Fibroblast of lung (primary cell): ENCODE data around the gene SMAD4.

Experiments used
- EZH2 ChIP-seq: IDR thresholded peaks from 2 replicates; pipeline ENCODE4 v1.5.1; 2012; ENCODE audit warnings: low read length, control low read depth, mild to moderate bottlenecking; ENCODE audit errors: missing control alignments
- TF ChIP-seq, protein P1 (sequence below), 2 donors: IDR thresholded peaks in 1 of 2; conservative IDR thresholded peaks in 1 of 2; 1 replicate in 1 of 2; 2 replicates in 1 of 2; pipeline ENCODE4 v1.5.1; 2011 to 2012; ENCODE audit warnings: low read length in 2 of 2, control low read depth in 1 of 2, inconsistent platforms in 1 of 2, low read depth in 1 of 2, mild to moderate bottlenecking in 1 of 2

- TF ChIP-seq, protein P1, sequence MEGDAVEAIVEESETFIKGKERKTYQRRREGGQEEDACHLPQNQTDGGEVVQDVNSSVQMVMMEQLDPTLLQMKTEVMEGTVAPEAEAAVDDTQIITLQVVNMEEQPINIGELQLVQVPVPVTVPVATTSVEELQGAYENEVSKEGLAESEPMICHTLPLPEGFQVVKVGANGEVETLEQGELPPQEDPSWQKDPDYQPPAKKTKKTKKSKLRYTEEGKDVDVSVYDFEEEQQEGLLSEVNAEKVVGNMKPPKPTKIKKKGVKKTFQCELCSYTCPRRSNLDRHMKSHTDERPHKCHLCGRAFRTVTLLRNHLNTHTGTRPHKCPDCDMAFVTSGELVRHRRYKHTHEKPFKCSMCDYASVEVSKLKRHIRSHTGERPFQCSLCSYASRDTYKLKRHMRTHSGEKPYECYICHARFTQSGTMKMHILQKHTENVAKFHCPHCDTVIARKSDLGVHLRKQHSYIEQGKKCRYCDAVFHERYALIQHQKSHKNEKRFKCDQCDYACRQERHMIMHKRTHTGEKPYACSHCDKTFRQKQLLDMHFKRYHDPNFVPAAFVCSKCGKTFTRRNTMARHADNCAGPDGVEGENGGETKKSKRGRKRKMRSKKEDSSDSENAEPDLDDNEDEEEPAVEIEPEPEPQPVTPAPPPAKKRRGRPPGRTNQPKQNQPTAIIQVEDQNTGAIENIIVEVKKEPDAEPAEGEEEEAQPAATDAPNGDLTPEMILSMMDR (conservative IDR thresholded peaks at IDR 0.05 in 1 of 2, IDR thresholded peaks at IDR 0.05 in 1 of 2; ENCODE audit: low read depth in 1 of 2, low read length in 2 of 2): no peak
- no peak for TF ChIP-seq EZH2
Measured at GRCh38 chr18:51010218-51010617, 19.8 kb upstream of the SMAD4 start.
